ENCODE measurements around the gene CCSAP.
"Not testable (repeated sequence)": the region's sequence is repeated elsewhere in the genome, so short reads cannot be mapped to it uniquely, and the experiment has no call there.

The CCSAP gene

GRCh38 chr1:229379846-229380245 is 37.0 kb upstream of the CCSAP start:
- Histone ChIP-seq H3K27ac (ENCODE audit: low read depth, low read length) (no peak overlapping the region), H3K27me3 (ENCODE audit: control insufficient read depth in 5 of 5, insufficient read depth in 4 of 5, low read length in 5 of 5) (peaks cover 0 to 14% (median 12%) of the 10 kb centered on the region in 5 donors), H3K9ac (ENCODE audit: low read length in 5 of 5) (no peak overlapping the region), H3K4me3 (ENCODE audit: low read depth in 1 of 5, low read length in 5 of 5) (no peak overlapping the region), H3K36me3 (ENCODE audit: control insufficient read depth in 5 of 5, insufficient read depth in 5 of 5, low read length in 5 of 5) (no peaks in the 10 kb centered on the region), H3K4me1 (ENCODE audit: control insufficient read depth in 5 of 5, insufficient read depth in 5 of 5, low read length in 5 of 5) (no peaks in the 10 kb centered on the region), H3K9me3 (ENCODE audit: control insufficient read depth in 5 of 5, low read length in 5 of 5) (no peaks in the 10 kb centered on the region)

- no peak overlapping the region for H3K4me3 ChIP-seq (ENCODE audit: low read depth in 1 of 5, low read length in 5 of 5)
- H3K9ac ChIP-seq (ENCODE audit: low read length in 5 of 5) = no peak overlapping the region
- no peaks in the 10 kb centered on the region for H3K9me3 ChIP-seq (ENCODE audit: control insufficient read depth in 5 of 5, low read length in 5 of 5)
- no peaks in the 10 kb centered on the region for H3K4me1 ChIP-seq (ENCODE audit: control insufficient read depth in 5 of 5, insufficient read depth in 5 of 5, low read length in 5 of 5)
- no peaks in the 10 kb centered on the region for H3K36me3 ChIP-seq (ENCODE audit: control insufficient read depth in 5 of 5, insufficient read depth in 5 of 5, low read length in 5 of 5)
- peaks cover 0 to 14% (median 12%) of the 10 kb centered on the region in 5 donors for H3K27me3 ChIP-seq (ENCODE audit: control insufficient read depth in 5 of 5, insufficient read depth in 4 of 5, low read length in 5 of 5)
- no peak overlapping the region for H3K27ac ChIP-seq (ENCODE audit: low read depth, low read length)
Observed at GRCh38 chr1:229378586-229379367, 35.9 kb upstream of the CCSAP start.

GRCh38 chr1:229378035-229378434 is 35.2 kb upstream of the CCSAP start:
- not testable (repeated sequence) for H3K4me1 ChIP-seq (ENCODE audit: control insufficient read depth in 5 of 5, insufficient read depth in 5 of 5, low read length in 5 of 5); H3K4me3 ChIP-seq (ENCODE audit: low read depth in 1 of 5, low read length in 5 of 5); H3K27ac ChIP-seq (ENCODE audit: low read depth, low read length); H3K9ac ChIP-seq (ENCODE audit: low read length in 5 of 5); H3K9me3 ChIP-seq (ENCODE audit: control insufficient read depth in 5 of 5, low read length in 5 of 5); H3K36me3 ChIP-seq (ENCODE audit: control insufficient read depth in 5 of 5, insufficient read depth in 5 of 5, low read length in 5 of 5)
- H3K27me3 ChIP-seq (ENCODE audit: control insufficient read depth in 5 of 5, insufficient read depth in 4 of 5, low read length in 5 of 5) = peaks cover 0 to 16% (median 12%) of the 10 kb centered on the region in 5 donors

GRCh38 chr1:229377429-229377828 is 34.6 kb upstream of the CCSAP start:
- H3K9me3 ChIP-seq (ENCODE audit: control insufficient read depth in 5 of 5, low read length in 5 of 5) = no peaks in the 10 kb centered on the region
- no peak overlapping the region for H3K4me3 ChIP-seq (ENCODE audit: low read depth in 1 of 5, low read length in 5 of 5)
- no peaks in the 10 kb centered on the region for H3K4me1 ChIP-seq (ENCODE audit: control insufficient read depth in 5 of 5, insufficient read depth in 5 of 5, low read length in 5 of 5)
- no peak overlapping the region for H3K27ac ChIP-seq (ENCODE audit: low read depth, low read length)
- no peak overlapping the region for H3K9ac ChIP-seq (ENCODE audit: low read length in 5 of 5)
- H3K36me3 ChIP-seq (ENCODE audit: control insufficient read depth in 5 of 5, insufficient read depth in 5 of 5, low read length in 5 of 5) = no peaks in the 10 kb centered on the region
- H3K27me3 ChIP-seq (ENCODE audit: control insufficient read depth in 5 of 5, insufficient read depth in 4 of 5, low read length in 5 of 5) = peaks cover 0 to 16% (median 12%) of the 10 kb centered on the region in 5 donors

- no peak overlapping the region for H3K4me3 ChIP-seq (ENCODE audit: low read depth in 1 of 5, low read length in 5 of 5)
- no peaks in the 10 kb centered on the region for H3K9me3 ChIP-seq (ENCODE audit: control insufficient read depth in 5 of 5, low read length in 5 of 5)
- no peak overlapping the region for H3K27ac ChIP-seq (ENCODE audit: low read depth, low read length)
- no peaks in the 10 kb centered on the region for H3K4me1 ChIP-seq (ENCODE audit: control insufficient read depth in 5 of 5, insufficient read depth in 5 of 5, low read length in 5 of 5)
- peaks cover 0 to 12% (median 9%) of the 10 kb centered on the region in 5 donors for H3K27me3 ChIP-seq (ENCODE audit: control insufficient read depth in 5 of 5, insufficient read depth in 4 of 5, low read length in 5 of 5)
- H3K9ac ChIP-seq (ENCODE audit: low read length in 5 of 5) = no peak overlapping the region
- no peaks in the 10 kb centered on the region for H3K36me3 ChIP-seq (ENCODE audit: control insufficient read depth in 5 of 5, insufficient read depth in 5 of 5, low read length in 5 of 5)
Observed at GRCh38 chr1:229376521-229376920, 33.7 kb upstream of the CCSAP start.

- Histone ChIP-seq H3K36me3 (ENCODE audit: control insufficient read depth in 5 of 5, insufficient read depth in 5 of 5, low read length in 5 of 5) (no peaks in the 10 kb centered on the region), H3K27me3 (ENCODE audit: control insufficient read depth in 5 of 5, insufficient read depth in 4 of 5, low read length in 5 of 5) (peaks cover 3 to 10% (median 4%) of the 10 kb centered on the region in 5 donors)
Observed at GRCh38 chr1:229374485-229374884, 31.6 kb upstream of the CCSAP start.

GRCh38 chr1:229373395-229373794 is 30.5 kb upstream of the CCSAP start:
- Histone ChIP-seq H3K27me3 (ENCODE audit: control insufficient read depth in 5 of 5, insufficient read depth in 4 of 5, low read length in 5 of 5) (peaks cover 3 to 10% (median 4%) of the 10 kb centered on the region in 5 donors), H3K9me3 (ENCODE audit: control insufficient read depth in 5 of 5, low read length in 5 of 5) (no peaks in the 10 kb centered on the region), H3K27ac (ENCODE audit: low read depth, low read length) (no peak overlapping the region), H3K4me1 (ENCODE audit: control insufficient read depth in 5 of 5, insufficient read depth in 5 of 5, low read length in 5 of 5) (no peaks in the 10 kb centered on the region), H3K36me3 (ENCODE audit: control insufficient read depth in 5 of 5, insufficient read depth in 5 of 5, low read length in 5 of 5) (no peaks in the 10 kb centered on the region), H3K4me3 (ENCODE audit: low read depth in 1 of 5, low read length in 5 of 5) (no peak overlapping the region), H3K9ac (ENCODE audit: low read length in 5 of 5) (no peak overlapping the region)

More at GRCh38 chr1:229374485-229374884, 31.6 kb upstream of the CCSAP start:
- no peaks in the 10 kb centered on the region for H3K4me1 ChIP-seq (ENCODE audit: control insufficient read depth in 5 of 5, insufficient read depth in 5 of 5, low read length in 5 of 5)
- no peaks in the 10 kb centered on the region for H3K9me3 ChIP-seq (ENCODE audit: control insufficient read depth in 5 of 5, low read length in 5 of 5)
- H3K9ac ChIP-seq (ENCODE audit: low read length in 5 of 5) = no peak overlapping the region
- no peak overlapping the region for H3K4me3 ChIP-seq (ENCODE audit: low read depth in 1 of 5, low read length in 5 of 5)
- H3K27ac ChIP-seq (ENCODE audit: low read depth, low read length) = no peak overlapping the region

- H3K27me3 ChIP-seq (ENCODE audit: control insufficient read depth in 5 of 5, insufficient read depth in 4 of 5, low read length in 5 of 5) = peaks cover 3 to 14% (median 4%) of the 10 kb centered on the region in 5 donors
Observed at GRCh38 chr1:229372251-229372650, 29.4 kb upstream of the CCSAP start.

GRCh38 chr1:229371624-229372023 is 28.8 kb upstream of the CCSAP start:
- no peaks in the 10 kb centered on the region for H3K9me3 ChIP-seq (ENCODE audit: control insufficient read depth in 5 of 5, low read length in 5 of 5)
- no peaks in the 10 kb centered on the region for H3K36me3 ChIP-seq (ENCODE audit: control insufficient read depth in 5 of 5, insufficient read depth in 5 of 5, low read length in 5 of 5)
- H3K4me1 ChIP-seq (ENCODE audit: control insufficient read depth in 5 of 5, insufficient read depth in 5 of 5, low read length in 5 of 5) = no peaks in the 10 kb centered on the region
- H3K27ac ChIP-seq (ENCODE audit: low read depth, low read length) = no peak overlapping the region
- H3K27me3 ChIP-seq (ENCODE audit: control insufficient read depth in 5 of 5, insufficient read depth in 4 of 5, low read length in 5 of 5) = peaks cover 3 to 12% (median 4%) of the 10 kb centered on the region in 5 donors
- no peak overlapping the region for H3K9ac ChIP-seq (ENCODE audit: low read length in 5 of 5)
- H3K4me3 ChIP-seq (ENCODE audit: low read depth in 1 of 5, low read length in 5 of 5) = no peak overlapping the region

More at GRCh38 chr1:229372251-229372650, 29.4 kb upstream of the CCSAP start:
- Histone ChIP-seq H3K9me3 (ENCODE audit: control insufficient read depth in 5 of 5, low read length in 5 of 5) (no peaks in the 10 kb centered on the region), H3K9ac (ENCODE audit: low read length in 5 of 5) (no peak overlapping the region), H3K27ac (ENCODE audit: low read depth, low read length) (no peak overlapping the region), H3K36me3 (ENCODE audit: control insufficient read depth in 5 of 5, insufficient read depth in 5 of 5, low read length in 5 of 5) (no peaks in the 10 kb centered on the region), H3K4me3 (ENCODE audit: low read depth in 1 of 5, low read length in 5 of 5) (no peak overlapping the region), H3K4me1 (ENCODE audit: control insufficient read depth in 5 of 5, insufficient read depth in 5 of 5, low read length in 5 of 5) (no peaks in the 10 kb centered on the region)

GRCh38 chr1:229370601-229371021 is 27.8 kb upstream of the CCSAP start:
- H3K9me3 ChIP-seq (ENCODE audit: control insufficient read depth in 5 of 5, low read length in 5 of 5) = peaks cover 0 to 5% (median 0%) of the 10 kb centered on the region in 5 donors
- no peak overlapping the region for H3K4me3 ChIP-seq (ENCODE audit: low read depth in 1 of 5, low read length in 5 of 5)
- no peaks in the 10 kb centered on the region for H3K4me1 ChIP-seq (ENCODE audit: control insufficient read depth in 5 of 5, insufficient read depth in 5 of 5, low read length in 5 of 5)
- H3K27ac ChIP-seq (ENCODE audit: low read depth, low read length) = no peak overlapping the region
- H3K9ac ChIP-seq (ENCODE audit: low read length in 5 of 5) = no peak overlapping the region
- H3K27me3 ChIP-seq (ENCODE audit: control insufficient read depth in 5 of 5, insufficient read depth in 4 of 5, low read length in 5 of 5) = peaks cover 3 to 10% (median 4%) of the 10 kb centered on the region in 5 donors
- no peaks in the 10 kb centered on the region for H3K36me3 ChIP-seq (ENCODE audit: control insufficient read depth in 5 of 5, insufficient read depth in 5 of 5, low read length in 5 of 5)
